ENCODE measurements around the gene TMEFF2.

The TMEFF2 gene

GRCh38 chr2:191991442-191991841 lies 203.3 kb downstream of the TMEFF2 start:
- no peak overlapping the region for H3K27ac ChIP-seq
- TF ChIP-seq ZFX (IDR thresholded peaks at IDR 0.05; ENCODE audit: borderline replicate concordance), result no peak
- TF ChIP-seq CTCF (IDR thresholded peaks at IDR 0.05), result no peak

- TF ChIP-seq ZFX (IDR thresholded peaks at IDR 0.05; ENCODE audit: borderline replicate concordance) (no peak), CTCF (IDR thresholded peaks at IDR 0.05) (no peak)
- H3K27ac ChIP-seq, result no peak overlapping the region
Observed at GRCh38 chr2:191985740-191986139, 209.0 kb downstream of the TMEFF2 start.

- no peak overlapping the region for H3K27ac ChIP-seq
- TF ChIP-seq CTCF (IDR thresholded peaks at IDR 0.05) (no peak), ZFX (IDR thresholded peaks at IDR 0.05; ENCODE audit: borderline replicate concordance) (no peak)
Observed at GRCh38 chr2:191983591-191983990, 211.1 kb downstream of the TMEFF2 start.

- TF ChIP-seq CTCF (IDR thresholded peaks at IDR 0.05) (no peak), ZFX (IDR thresholded peaks at IDR 0.05; ENCODE audit: borderline replicate concordance) (no peak)
- no peak overlapping the region for H3K27ac ChIP-seq
Observed at GRCh38 chr2:191983186-191983585, 211.5 kb downstream of the TMEFF2 start.

GRCh38 chr2:191981706-191982105 lies 213.0 kb downstream of the TMEFF2 start:
- no peak for TF ChIP-seq CTCF (IDR thresholded peaks at IDR 0.05)
- H3K27ac ChIP-seq, result no peak overlapping the region

GRCh38 chr2:191980483-191980882 lies 214.2 kb downstream of the TMEFF2 start:
- TF ChIP-seq ZFX (IDR thresholded peaks at IDR 0.05; ENCODE audit: borderline replicate concordance) (no peak), CTCF (IDR thresholded peaks at IDR 0.05) (no peak)
- H3K27ac ChIP-seq, result no peak overlapping the region

- TF ChIP-seq CTCF (IDR thresholded peaks at IDR 0.05) (no peak), ZFX (IDR thresholded peaks at IDR 0.05; ENCODE audit: borderline replicate concordance) (no peak)
- no peak overlapping the region for H3K27ac ChIP-seq
Observed at GRCh38 chr2:191979221-191979730, 215.5 kb downstream of the TMEFF2 start.

Measured in 22Rv1 (cell line).